Neural crest cell (in vitro differentiated cells): Measurements from ENCODE around the gene PNCK. TPM values are rescaled to one million over a fixed set of nuclear protein-coding genes. Genes with fewer than 3 reads are reported as not detected.
"Not testable (repeated sequence)": the region's sequence is repeated elsewhere in the genome, so short reads cannot be mapped to it uniquely, and the experiment has no call there.

ENCODE experiments used
- DNase-seq: peaks from one replicate; pipeline ENCODE4 v3.0.0; 2021; ENCODE audit warnings: low read depth, mixed read lengths, low spot score
- H3K27ac Mint-ChIP-seq: one replicate; pipeline ENCODE4 v1.8.0; 2021; ENCODE audit warnings: mild to moderate bottlenecking, mixed read lengths; ENCODE audit not compliant: unreplicated experiment
- H3K27me3 Mint-ChIP-seq: 2 replicates; pipeline ENCODE4 v1.8.0; 2021; ENCODE audit warnings: low read depth, mild to moderate bottlenecking, mixed read lengths
- H3K36me3 Mint-ChIP-seq: 2 replicates; pipeline ENCODE4 v1.8.0; 2021; ENCODE audit warnings: low read depth, mild to moderate bottlenecking, mixed read lengths
- H3K4me1 Mint-ChIP-seq: 2 replicates; pipeline ENCODE4 v1.8.0; 2021; ENCODE audit warnings: mixed read lengths
- H3K4me3 Mint-ChIP-seq: one replicate; pipeline ENCODE4 v1.8.0; 2021; ENCODE audit warnings: mild to moderate bottlenecking, mixed read lengths
- H3K9me3 Mint-ChIP-seq: 2 replicates; pipeline ENCODE4 v1.8.0; 2021; ENCODE audit warnings: mixed read lengths
- total RNA-seq: library from RNA; stranded (reverse); gene quantifications from 2 replicates; pipeline ENCODE4 v1.2.1, GENCODE V29; 2021
- TF ChIP-seq, protein P1 (sequence below): fragments of 200-600 bp; sonication (generic); conservative IDR thresholded peaks from 2 replicates; pipeline ENCODE4 v1.5.0; 2021; ENCODE audit warnings: antibody characterized with exemption, mild to moderate bottlenecking

The PNCK gene
- total RNA-seq, 1 donor from 2014 or later, result 9.4 TPM

- no peak within 1 kb of the TSS for H3K27ac Mint-ChIP-seq
- TF ChIP-seq, protein P1, sequence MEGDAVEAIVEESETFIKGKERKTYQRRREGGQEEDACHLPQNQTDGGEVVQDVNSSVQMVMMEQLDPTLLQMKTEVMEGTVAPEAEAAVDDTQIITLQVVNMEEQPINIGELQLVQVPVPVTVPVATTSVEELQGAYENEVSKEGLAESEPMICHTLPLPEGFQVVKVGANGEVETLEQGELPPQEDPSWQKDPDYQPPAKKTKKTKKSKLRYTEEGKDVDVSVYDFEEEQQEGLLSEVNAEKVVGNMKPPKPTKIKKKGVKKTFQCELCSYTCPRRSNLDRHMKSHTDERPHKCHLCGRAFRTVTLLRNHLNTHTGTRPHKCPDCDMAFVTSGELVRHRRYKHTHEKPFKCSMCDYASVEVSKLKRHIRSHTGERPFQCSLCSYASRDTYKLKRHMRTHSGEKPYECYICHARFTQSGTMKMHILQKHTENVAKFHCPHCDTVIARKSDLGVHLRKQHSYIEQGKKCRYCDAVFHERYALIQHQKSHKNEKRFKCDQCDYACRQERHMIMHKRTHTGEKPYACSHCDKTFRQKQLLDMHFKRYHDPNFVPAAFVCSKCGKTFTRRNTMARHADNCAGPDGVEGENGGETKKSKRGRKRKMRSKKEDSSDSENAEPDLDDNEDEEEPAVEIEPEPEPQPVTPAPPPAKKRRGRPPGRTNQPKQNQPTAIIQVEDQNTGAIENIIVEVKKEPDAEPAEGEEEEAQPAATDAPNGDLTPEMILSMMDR, result peak; percentile 52
- H3K9me3 Mint-ChIP-seq, result peaks cover 6% of the 10 kb centered on the region
Measured at GRCh38 chrX:153687121-153688039, 13.8 kb upstream of the PNCK start, which contains the start of gene SLC6A8. TSS of gene SLC6A8 (plus strand) at chrX:153687926. CDS start at chrX:153688575, 649 bp downstream.

DNA sequence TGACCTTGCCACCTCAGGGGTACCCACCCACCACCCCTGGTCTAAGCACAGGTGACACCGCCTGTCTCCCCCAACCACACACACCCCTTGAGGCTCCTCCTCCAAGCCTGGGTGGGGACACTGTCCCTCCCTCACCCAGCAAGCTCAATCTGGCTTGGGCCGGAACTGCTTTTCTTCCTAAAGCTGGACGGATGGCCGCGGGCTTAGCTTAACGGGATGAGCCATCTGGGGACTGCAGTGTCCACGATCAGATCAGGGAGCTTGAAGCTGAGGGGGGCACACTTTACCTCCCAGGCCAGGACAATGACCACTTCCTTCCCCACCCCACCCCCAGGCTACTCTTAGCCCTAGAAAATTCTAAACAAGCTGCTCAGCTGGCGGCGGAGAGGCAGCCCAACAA is 13.1 kb upstream of the PNCK start:
- H3K9me3 Mint-ChIP-seq, result peaks cover 6% of the 10 kb centered on the region
- H3K4me1 Mint-ChIP-seq, result peaks cover 13% of the 10 kb centered on the region
- H3K27ac Mint-ChIP-seq, result no peak overlapping the region
- H3K4me3 Mint-ChIP-seq, result peak overlapping the region; percentile 85
- H3K36me3 Mint-ChIP-seq, result peaks cover 2% of the 10 kb centered on the region
- no peak for DNase-seq
- H3K27me3 Mint-ChIP-seq, result peaks cover 3% of the 10 kb centered on the region
- TF ChIP-seq, protein P1, result no peak

More at GRCh38 chrX:153687121-153688039, 13.8 kb upstream of the PNCK start, which contains the start of gene SLC6A8:
- Mint-ChIP-seq H3K4me3 (peak within 1 kb of the TSS; percentile 85), H3K4me1 (peaks cover 13% of the 10 kb centered on the region), H3K36me3 (peaks cover 2% of the 10 kb centered on the region), H3K27me3 (peaks cover 3% of the 10 kb centered on the region)
- peak; percentile 62 for DNase-seq

- H3K4me3 Mint-ChIP-seq, result peak overlapping the region; percentile 85
- peaks cover 13% of the 10 kb centered on the region for H3K4me1 Mint-ChIP-seq
- peaks cover 2% of the 10 kb centered on the region for H3K36me3 Mint-ChIP-seq
- TF ChIP-seq, protein P1, result no peak
- H3K27ac Mint-ChIP-seq, result peak overlapping the region; percentile 95
- DNase-seq, result no peak
- H3K9me3 Mint-ChIP-seq, result peaks cover 6% of the 10 kb centered on the region
- peaks cover 3% of the 10 kb centered on the region for H3K27me3 Mint-ChIP-seq
Measured at GRCh38 chrX:153685751-153686696, 12.4 kb upstream of the PNCK start.

DNA sequence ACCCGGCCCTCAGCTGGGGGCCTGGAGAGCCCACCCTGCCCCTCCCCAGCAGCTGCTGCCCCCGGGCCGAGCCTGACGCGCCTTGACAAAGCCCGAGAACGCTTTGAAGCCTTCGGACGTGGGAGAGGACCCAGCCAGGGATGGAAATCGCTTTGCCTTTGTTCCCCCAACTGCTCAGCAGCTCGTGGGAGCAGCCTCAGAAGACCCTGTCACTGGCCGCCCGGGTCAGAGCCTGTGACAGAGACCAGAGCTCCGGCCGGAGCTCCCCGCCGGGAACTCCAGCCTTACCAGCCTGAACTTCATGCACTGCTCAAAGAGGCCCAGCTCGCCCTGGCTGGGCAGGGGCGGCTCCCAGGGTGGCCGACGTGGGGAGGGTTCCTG is 11.5 kb upstream of the PNCK start:
- H3K27ac Mint-ChIP-seq, result no peak overlapping the region
- DNase-seq, result no peak
- peaks cover 13% of the 10 kb centered on the region for H3K4me1 Mint-ChIP-seq
- TF ChIP-seq, protein P1, result no peak
- H3K9me3 Mint-ChIP-seq, result peaks cover 8% of the 10 kb centered on the region
- peak overlapping the region; percentile 69 for H3K4me3 Mint-ChIP-seq
- H3K27me3 Mint-ChIP-seq, result peaks cover 4% of the 10 kb centered on the region
- H3K36me3 Mint-ChIP-seq, result peaks cover 2% of the 10 kb centered on the region

GRCh38 chrX:153684467-153685155 is 11.0 kb upstream of the PNCK start:
- Mint-ChIP-seq H3K27ac (no peak overlapping the region), H3K9me3 (peaks cover 10% of the 10 kb centered on the region), H3K4me3 (peak overlapping the region; percentile 69), H3K4me1 (peaks cover 13% of the 10 kb centered on the region), H3K36me3 (peaks cover 2% of the 10 kb centered on the region), H3K27me3 (peaks cover 3% of the 10 kb centered on the region)
- DNase-seq, result no peak
- TF ChIP-seq, protein P1, result no peak

DNA sequence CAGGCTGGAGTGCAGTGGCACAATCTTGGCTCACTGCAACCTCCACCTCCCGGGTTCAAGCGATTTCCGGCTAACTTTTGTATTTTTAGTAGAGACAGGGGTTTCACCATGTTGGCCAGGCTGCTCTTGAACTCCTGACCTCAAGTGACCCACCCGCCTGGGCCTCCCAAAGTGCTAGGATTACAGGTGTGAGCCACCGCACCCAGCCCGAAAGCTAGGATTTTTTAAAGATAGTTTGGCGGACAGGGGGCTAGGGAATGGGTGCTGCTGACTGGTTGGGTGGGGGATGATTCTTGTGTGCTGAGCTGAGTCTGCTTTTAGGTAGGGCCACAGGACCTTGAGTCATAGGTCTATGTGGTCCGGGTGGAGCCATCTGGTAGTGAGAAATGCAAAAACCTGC is 9.9 kb upstream of the PNCK start:
- DNase-seq, H3K27ac Mint-ChIP-seq, H3K36me3 Mint-ChIP-seq: not testable (repeated sequence)

More for the DNA sequence above, 9.9 kb upstream of the PNCK start:
- H3K27me3 Mint-ChIP-seq, H3K9me3 Mint-ChIP-seq, H3K4me3 Mint-ChIP-seq: not testable (repeated sequence)
- H3K4me1 Mint-ChIP-seq, result peaks cover 13% of the 10 kb centered on the region
